ENCODE data around the gene RASSF1.
"Not testable (repeated sequence)": the region's sequence is repeated elsewhere in the genome, so short reads cannot be mapped to it uniquely, and the experiment has no call there.

Gene RASSF1

DNA sequence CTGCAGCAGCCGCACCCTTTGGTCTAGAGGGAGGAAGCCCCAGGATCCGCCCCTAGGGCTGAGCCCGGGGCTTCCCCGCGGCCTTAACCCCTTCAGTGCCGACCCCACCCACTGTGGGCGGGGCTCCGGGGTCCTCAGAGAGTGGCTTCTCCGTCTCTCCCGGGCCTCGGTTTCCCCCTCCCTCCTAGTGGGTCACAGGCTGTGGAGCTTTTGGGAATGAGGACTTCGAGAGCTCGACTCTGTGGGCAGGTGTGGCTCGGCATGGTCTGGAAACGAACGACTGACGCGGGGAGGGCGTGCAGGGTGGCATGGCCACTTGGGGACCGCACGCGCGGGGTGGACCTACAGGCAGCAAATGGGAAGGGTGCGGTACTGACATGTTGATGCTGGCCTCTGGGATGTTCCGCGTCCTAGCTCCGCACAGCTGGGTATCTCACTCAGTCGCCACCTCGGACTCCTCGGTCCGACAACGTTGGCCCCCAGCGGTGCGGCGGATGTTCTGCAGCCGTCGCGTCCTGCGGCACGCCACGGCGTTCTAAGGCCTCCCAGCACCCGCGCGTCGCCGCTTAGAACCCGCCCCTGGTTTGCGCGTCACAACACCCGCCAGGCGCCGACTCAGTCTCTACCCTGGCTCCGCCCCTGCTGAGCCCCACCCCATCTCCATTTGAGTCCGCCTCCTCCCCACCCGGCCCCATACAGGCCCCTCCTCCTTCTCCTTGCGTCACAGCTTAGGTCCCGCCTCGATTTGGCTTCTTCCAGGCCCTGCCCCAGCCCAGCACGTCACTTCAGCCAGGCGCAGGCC is 41.6 kb downstream of the RASSF1 start, which contains the start of the genes HYAL3 and NAA80:
HYAL3 (minus strand) TSS at position 570 of the 802 bp plus-strand sequence. CDS start 3,803 bp downstream, outside the sequence.
NAA80 (minus strand) TSS at position 570 of the 802 bp plus-strand sequence. CDS start 1,942 bp downstream, outside the sequence.
- peak; percentile 99 for DNase-seq

DNA sequence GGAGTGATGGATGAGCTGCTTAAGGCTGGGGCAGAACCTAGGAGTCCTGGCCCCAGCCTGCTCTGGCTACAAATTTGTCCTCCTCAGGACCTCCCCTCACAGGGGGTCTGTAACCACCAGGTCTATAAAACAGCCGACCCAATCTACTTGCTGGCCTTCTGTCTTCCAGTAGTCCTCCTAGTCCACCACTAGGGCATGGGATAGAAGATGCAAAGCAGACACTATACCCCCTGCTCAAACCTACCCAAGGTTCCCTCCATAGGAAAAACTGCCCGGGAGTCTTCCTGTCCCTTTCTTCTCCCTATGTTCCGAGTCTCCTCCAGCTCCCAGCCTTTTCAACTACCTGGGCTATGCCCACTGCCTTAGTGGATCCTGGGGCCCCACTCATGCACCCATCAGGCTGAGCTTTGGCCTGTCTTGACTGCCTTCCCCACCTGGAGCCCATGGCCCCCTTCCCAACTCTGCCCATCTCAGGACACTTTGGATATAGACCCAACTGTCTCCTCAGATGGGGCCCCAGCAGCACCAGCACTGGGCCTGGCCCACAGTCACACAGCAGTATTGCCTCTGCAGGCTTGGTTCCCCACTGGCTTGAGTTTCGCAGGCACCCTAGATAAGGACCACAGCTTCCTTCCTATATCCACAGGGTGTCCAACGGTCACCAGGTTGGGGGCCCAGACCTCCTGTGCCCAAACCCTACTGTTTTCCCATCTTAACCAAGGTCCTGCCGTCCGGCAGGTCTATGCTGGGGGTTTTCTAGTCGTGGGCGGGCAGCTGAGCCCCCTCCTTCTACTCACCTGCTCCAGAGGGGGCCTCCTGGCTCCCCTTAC is 42.5 kb downstream of the RASSF1 start:
- DNase-seq, result no peak

- DNase-seq, result no peak
These were observed 43.3 kb downstream of the RASSF1 start for GRCh38 chr3:50297384-50297775.

- no peak for DNase-seq
These were observed 43.8 kb downstream of the RASSF1 start for GRCh38 chr3:50296721-50297383.

DNA sequence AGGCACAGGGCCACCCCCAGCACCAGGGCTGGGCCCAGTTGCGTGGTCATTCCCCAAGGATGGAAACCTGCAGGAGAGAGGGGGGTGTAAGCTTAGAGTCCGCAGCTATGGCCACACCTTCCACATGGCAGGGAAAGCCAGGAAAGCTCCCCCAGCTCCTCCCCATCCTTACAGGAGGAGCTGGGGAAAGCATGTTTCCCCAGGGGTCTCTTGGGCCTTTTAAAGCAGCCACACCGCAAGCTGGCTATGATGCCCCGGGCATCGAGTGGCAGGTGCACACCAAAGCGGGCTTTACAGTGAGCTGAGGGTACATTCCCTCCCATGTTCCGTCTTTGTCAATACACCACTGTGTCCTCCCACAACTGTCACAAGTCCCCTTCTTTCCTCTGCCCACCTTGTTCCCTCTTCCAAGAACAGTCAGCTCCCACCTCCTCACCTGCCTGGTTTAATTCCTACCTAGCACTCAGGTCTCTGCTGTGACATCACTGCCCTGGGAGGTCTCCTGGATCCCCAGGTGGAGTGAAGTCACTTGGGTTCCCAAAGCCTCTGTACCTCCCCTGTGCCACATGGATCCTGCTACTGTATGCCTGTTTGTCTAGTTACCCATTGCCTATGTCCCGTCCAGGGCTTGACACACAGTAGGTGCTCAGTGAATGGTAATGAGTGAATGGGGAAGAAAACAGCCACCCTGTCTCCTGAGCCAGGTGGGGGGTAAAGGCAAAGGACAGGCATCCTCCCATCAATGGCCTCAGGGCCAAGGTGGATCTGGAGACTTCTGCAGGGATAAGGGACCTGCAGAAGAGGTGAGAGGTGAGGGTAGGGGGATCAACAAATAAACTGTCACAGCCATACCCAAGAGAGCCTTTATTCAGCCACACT is 44.8 kb downstream of the RASSF1 start:
- no peak for DNase-seq

GRCh38 chr3:50294492-50295403 is 45.9 kb downstream of the RASSF1 start:
- DNase-seq, result no peak

GRCh38 chr3:50294089-50294488 is 46.5 kb downstream of the RASSF1 start:
- DNase-seq, result no peak

- DNase-seq, result no peak
These were observed 47.4 kb downstream of the RASSF1 start for GRCh38 chr3:50293079-50293801.

GRCh38 chr3:50292159-50293078 is 48.2 kb downstream of the RASSF1 start, which contains the start of gene IFRD2:
IFRD2 (minus strand) TSS chr3:50292429; CDS start chr3:50292274, 155 bp downstream.
- peak; percentile 98 for DNase-seq

GRCh38 chr3:50290161-50290641 is 50.4 kb downstream of the RASSF1 start:
- no peak for DNase-seq

GRCh38 chr3:50289130-50289529 is 51.5 kb downstream of the RASSF1 start:
- DNase-seq, result no peak

DNA sequence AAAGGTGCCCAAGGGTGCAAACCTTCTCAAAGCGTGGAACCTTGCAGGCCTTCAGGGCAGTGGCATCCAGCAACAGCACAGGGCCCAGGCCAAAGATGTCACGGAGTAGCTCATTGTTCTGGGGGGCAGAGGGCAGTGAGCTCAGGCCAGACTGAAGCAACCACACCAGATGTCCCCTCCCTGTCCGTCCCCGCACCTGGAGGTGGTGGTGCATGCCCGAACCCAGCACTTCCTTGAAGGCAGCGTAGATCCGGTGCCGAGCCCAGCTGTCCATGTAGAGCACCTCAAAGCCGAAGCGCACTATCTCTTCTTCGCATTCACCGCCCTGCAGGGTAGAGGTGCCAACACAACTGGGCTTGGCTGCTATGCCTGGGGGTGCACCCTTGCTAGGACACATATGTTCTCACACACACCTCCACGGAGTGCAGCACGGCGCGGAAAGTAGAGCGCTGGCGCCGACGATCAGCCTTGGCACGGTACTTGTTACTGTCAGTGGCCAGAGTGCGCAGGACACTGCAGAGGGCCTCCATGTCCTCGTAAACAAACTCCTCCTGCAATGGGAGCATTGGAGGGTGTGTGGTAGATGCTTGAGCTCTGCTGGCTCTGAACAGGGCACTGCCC is 52.1 kb downstream of the RASSF1 start:
- DNase-seq, result no peak

- DNase-seq, result no peak
These were observed 53.4 kb downstream of the RASSF1 start for GRCh38 chr3:50287262-50287661.

DNA sequence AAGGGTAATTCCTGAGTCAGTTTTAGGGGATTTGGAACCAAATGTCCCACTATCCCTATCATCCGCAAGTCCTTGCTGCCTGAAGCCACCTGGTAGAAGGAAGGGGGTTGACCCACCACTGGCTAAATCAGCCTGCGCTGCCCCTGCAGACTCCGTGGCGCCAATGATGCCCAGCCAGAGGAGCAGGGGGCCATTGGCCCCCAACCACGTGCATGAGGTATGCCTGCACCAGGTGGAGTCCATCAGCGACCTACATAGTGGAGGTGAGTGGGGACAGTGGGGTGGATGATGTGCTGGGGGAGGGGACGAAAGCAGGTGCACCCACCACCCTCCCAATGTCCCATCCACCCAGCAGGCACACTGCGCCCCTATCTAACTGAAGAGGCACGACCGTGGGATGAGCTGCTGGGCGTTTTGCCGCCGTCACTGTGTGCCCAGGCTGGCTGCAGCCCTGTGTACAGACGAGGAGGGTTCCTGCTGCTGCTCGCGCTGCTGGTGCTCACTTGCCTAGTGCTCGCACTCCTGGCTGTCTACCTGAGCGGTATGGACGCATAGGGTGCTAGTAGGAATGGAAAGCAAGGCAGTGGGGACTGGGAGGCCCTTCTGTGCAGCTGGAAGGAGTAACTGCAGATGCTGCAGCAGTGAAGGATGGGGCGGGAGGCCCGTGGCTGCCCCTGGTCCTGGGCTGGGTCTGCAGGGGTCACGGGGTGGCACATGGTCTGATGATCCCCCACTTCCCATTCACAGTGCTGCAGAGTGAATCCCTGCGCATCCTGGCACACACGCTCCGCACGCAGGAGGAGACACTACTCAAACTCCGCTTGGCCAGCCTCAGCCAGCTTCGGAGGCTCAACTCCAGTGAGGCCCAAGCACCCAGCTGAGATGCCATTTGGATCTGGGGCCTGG is 54.1 kb downstream of the RASSF1 start:
- DNase-seq, result no peak

DNA sequence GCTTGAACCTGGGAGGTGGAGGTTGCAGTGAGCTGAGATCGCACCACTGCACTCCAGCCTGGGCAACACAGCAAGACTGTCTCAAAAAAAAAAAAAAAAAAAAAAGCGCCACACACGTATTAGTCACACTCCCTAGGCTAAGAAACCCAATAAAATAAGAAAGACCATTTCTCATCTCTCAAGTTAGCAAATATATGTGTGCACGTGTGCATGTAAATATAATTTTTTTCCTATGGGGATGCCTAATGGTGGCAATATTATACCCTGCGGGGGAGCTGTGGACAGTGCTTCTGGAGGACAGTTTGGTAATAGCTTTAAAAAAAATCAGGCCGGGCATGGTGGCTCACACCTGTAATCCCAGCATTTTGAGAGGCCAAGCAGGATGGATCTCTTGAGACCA is 56.5 kb downstream of the RASSF1 start:
- not testable (repeated sequence) for DNase-seq
